Measurements from ENCODE around the gene PTPN4.

Gene PTPN4

GRCh38 chr2:119728421-119728820, 31.3 kb upstream of the PTPN4 start:
- H3K36me3 ChIP-seq (replicated peaks; ENCODE audit: insufficient read depth, low read length): no peaks in the 10 kb centered on the region
- H2AFZ ChIP-seq (ENCODE audit: low read length): no peak overlapping the region
- H3K9ac ChIP-seq (ENCODE audit: low read length): no peak overlapping the region
- no peaks in the 10 kb centered on the region for H3K27me3 ChIP-seq (replicated peaks; ENCODE audit: insufficient read depth, low read length)
- no peak overlapping the region for H3K27ac ChIP-seq (ENCODE audit: low read length)
- no peaks in the 10 kb centered on the region for H3K79me2 ChIP-seq (ENCODE audit: low read length)
- no peaks in the 10 kb centered on the region for H4K20me1 ChIP-seq (ENCODE audit: insufficient read depth, low read length)
- DNase-seq: no peak
- no peak overlapping the region for H3K4me3 ChIP-seq (ENCODE audit: low read length)
- H3F3A ChIP-seq (ENCODE audit: insufficient read depth, low read length): no peaks in the 10 kb centered on the region
- no peaks in the 10 kb centered on the region for H3K4me1 ChIP-seq (ENCODE audit: low read length)
- no peak overlapping the region for H3K4me2 ChIP-seq (ENCODE audit: low read depth, low read length)
- no peaks in the 10 kb centered on the region for H3K9me2 ChIP-seq (replicated peaks; ENCODE audit: insufficient read depth, low read length)
- no peak for TF ChIP-seq EZH2phosphoT487 (IDR thresholded peaks at IDR 0.05; ENCODE audit: low read length)
- TF ChIP-seq, protein P1, sequence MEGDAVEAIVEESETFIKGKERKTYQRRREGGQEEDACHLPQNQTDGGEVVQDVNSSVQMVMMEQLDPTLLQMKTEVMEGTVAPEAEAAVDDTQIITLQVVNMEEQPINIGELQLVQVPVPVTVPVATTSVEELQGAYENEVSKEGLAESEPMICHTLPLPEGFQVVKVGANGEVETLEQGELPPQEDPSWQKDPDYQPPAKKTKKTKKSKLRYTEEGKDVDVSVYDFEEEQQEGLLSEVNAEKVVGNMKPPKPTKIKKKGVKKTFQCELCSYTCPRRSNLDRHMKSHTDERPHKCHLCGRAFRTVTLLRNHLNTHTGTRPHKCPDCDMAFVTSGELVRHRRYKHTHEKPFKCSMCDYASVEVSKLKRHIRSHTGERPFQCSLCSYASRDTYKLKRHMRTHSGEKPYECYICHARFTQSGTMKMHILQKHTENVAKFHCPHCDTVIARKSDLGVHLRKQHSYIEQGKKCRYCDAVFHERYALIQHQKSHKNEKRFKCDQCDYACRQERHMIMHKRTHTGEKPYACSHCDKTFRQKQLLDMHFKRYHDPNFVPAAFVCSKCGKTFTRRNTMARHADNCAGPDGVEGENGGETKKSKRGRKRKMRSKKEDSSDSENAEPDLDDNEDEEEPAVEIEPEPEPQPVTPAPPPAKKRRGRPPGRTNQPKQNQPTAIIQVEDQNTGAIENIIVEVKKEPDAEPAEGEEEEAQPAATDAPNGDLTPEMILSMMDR (IDR thresholded peaks at IDR 0.05; ENCODE audit: low read length): no peak
- H3K9me3 ChIP-seq (replicated peaks; ENCODE audit: insufficient read depth, low read length): no peaks in the 10 kb centered on the region

DNA sequence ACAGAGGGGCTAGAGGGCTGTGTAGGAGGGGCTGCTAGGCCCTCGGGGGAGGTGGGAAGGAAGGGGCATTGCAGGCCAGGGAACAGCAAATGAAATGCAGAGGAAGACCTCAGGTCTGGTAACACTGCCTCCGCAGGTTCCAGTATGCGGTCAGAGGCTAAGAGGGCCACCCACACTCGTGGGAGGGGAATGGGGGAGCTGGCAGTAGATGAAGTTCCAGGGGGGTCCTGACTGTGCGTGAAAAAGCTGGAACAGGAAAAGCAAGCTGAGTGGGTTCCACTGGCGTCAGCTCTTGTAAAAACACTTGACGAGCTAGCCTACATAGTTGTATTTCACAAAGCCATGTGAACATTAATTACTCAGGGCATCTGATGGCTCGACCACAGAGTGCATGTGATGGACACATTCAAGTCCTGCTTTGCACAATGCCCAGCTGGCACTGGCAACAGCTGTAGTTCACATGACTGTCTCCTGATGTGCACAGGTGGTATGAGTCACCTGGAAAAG, 29.0 kb upstream of the PTPN4 start:
- Histone ChIP-seq H3K9me3 (replicated peaks; ENCODE audit: insufficient read depth, low read length) (no peaks in the 10 kb centered on the region), H4K20me1 (ENCODE audit: insufficient read depth, low read length) (no peaks in the 10 kb centered on the region), H3F3A (ENCODE audit: insufficient read depth, low read length) (no peaks in the 10 kb centered on the region), H3K36me3 (replicated peaks; ENCODE audit: insufficient read depth, low read length) (no peaks in the 10 kb centered on the region), H2AFZ (ENCODE audit: low read length) (no peak overlapping the region), H3K27ac (ENCODE audit: low read length) (no peak overlapping the region), H3K27me3 (replicated peaks; ENCODE audit: insufficient read depth, low read length) (no peaks in the 10 kb centered on the region), H3K4me1 (ENCODE audit: low read length) (no peaks in the 10 kb centered on the region), H3K79me2 (ENCODE audit: low read length) (no peaks in the 10 kb centered on the region), H3K4me2 (ENCODE audit: low read depth, low read length) (no peak overlapping the region), H3K9ac (ENCODE audit: low read length) (no peak overlapping the region), H3K9me2 (replicated peaks; ENCODE audit: insufficient read depth, low read length) (no peaks in the 10 kb centered on the region), H3K4me3 (ENCODE audit: low read length) (no peak overlapping the region)
- TF ChIP-seq, protein P1 (IDR thresholded peaks at IDR 0.05; ENCODE audit: low read length): no peak
- TF ChIP-seq EZH2 (optimal IDR thresholded peaks at IDR 0.05; ENCODE audit: low read depth, low read length) (no peak), EZH2phosphoT487 (IDR thresholded peaks at IDR 0.05; ENCODE audit: low read length) (no peak)
- DNase-seq: no peak

DNA sequence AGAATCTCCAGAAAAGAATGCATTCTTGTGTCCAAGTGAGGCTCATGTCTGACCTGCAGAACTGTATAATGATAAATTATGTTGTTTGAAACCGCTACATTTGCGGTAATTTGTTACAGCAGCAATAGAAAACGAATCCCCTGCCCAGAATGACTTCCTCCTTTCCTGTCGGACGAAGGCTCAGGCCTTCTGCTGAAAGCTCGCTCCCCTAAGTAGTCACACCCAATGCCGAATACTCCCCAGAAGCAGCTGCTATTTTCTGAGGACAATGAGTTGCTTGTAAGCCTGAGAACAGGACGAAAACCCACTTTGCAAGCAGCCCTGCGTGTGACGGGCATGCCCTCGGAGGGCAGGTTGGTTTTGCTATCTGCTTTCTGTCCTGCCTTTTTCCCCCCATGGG, 27.7 kb upstream of the PTPN4 start:
- no peaks in the 10 kb centered on the region for H3K4me1 ChIP-seq (ENCODE audit: low read length)
- no peaks in the 10 kb centered on the region for H3F3A ChIP-seq (ENCODE audit: insufficient read depth, low read length)
- no peaks in the 10 kb centered on the region for H4K20me1 ChIP-seq (ENCODE audit: insufficient read depth, low read length)
- H3K79me2 ChIP-seq (ENCODE audit: low read length): no peaks in the 10 kb centered on the region
- no peaks in the 10 kb centered on the region for H3K9me2 ChIP-seq (replicated peaks; ENCODE audit: insufficient read depth, low read length)
- no peak overlapping the region for H3K27ac ChIP-seq (ENCODE audit: low read length)
- H3K9me3 ChIP-seq (replicated peaks; ENCODE audit: insufficient read depth, low read length): no peaks in the 10 kb centered on the region
- TF ChIP-seq, protein P1 (IDR thresholded peaks at IDR 0.05; ENCODE audit: low read length): no peak
- TF ChIP-seq EZH2 (optimal IDR thresholded peaks at IDR 0.05; ENCODE audit: low read depth, low read length): no peak
- DNase-seq: no peak
- H2AFZ ChIP-seq (ENCODE audit: low read length): no peak overlapping the region
- no peak overlapping the region for H3K4me2 ChIP-seq (ENCODE audit: low read depth, low read length)
- no peaks in the 10 kb centered on the region for H3K36me3 ChIP-seq (replicated peaks; ENCODE audit: insufficient read depth, low read length)
- no peak overlapping the region for H3K4me3 ChIP-seq (ENCODE audit: low read length)
- H3K9ac ChIP-seq (ENCODE audit: low read length): no peak overlapping the region
- H3K27me3 ChIP-seq (replicated peaks; ENCODE audit: insufficient read depth, low read length): no peaks in the 10 kb centered on the region

All from MM.1S (cell line).